Measurements from ENCODE around the gene THRA.
A peak's percentile ranks its signal among the peaks of the same experiment; 100 is the strongest.

The THRA gene

DNA sequence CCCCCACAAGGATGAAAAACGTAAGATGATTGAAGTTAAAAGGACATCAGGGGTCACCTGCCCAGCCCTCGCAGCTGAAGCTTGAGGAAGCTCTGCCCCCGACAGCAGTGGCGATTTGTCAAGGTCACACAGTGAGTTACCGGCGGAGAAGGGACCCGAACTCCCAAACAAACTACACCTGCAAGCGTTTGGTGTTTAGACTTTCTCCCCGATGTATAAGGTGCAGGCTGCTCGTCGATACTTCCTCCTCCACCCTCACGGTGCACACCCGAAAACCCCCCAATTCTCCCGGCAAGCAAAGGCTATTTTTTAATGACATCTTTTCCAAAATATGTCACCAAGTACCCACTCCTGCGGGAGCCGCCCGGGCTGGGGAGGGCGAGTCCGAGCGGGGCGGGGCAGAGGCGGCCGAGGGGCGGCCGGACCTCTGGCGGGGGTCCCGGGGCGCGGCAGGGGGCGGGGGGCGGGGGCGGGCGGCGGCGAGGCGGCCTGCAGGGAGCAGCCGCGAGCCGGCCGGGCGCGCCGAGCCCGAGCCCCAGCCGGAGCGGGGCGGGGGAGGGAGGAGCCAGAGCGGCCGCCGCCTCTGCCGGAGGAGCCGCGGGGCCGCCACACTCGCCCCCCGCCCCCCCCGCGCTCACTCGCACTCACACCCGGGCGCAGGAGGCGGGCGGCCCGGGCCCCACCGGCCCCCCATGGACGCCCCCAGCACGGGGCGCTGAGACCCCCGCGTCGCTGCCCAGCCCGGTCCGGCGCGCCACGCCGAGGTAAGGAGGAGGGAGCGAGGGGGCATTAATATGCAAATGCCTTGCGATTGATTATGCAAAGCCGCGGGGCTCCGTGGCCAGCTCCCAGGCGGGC, at the start of gene THRA:
Gene THRA (plus strand): TSS at position 637 of the 858 bp plus-strand sequence. CDS start 11,524 bp downstream, outside the sequence.
- in situ Hi-C loops (cut with HindIII; ENCODE audit: low pct_unique_long_range_greater_than_20kb, low sequenced_read_pairs), result no loop called here
- no peak for TF ChIP-seq JUND (IDR thresholded peaks at IDR 0.05; ENCODE audit: low read depth)
- DNase-seq (ENCODE audit: low read depth in 1 of 2, low spot score in 1 of 2), result peak; percentile 69 to 77

DNA sequence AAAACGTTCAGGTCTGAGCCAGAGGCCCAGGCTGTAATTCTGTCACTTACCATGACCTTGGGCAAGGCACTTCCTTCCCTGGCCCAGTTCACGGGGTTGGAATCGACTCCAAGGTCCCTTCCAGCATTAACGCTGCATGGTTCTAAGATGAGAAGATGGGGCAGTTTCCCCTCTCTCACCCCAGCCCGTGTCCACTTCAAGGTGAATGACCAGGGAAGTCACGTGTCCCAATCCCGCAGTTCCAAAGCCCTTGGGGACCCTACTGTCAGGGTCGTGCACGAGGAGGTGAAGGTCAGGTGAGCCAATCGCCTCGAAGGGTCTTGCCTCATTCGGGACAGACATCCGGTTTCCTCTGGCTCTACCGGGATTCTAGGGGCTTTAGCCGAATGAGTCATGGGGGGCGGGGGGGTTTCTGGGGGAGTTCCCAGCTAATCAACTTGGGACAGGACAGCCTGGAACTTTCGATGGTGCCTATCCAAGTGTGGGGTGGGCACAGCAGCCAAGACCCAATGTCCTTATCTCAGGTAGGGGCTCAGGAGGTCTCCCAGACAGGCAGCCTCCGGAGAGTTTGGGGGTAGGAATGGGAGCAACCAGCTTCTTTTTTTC, 48.3 kb upstream of the THRA start:
- in situ Hi-C loops (cut with HindIII; ENCODE audit: low pct_unique_long_range_greater_than_20kb, low sequenced_read_pairs), result no loop called here
- no peak for DNase-seq (ENCODE audit: low read depth in 1 of 2, low spot score in 1 of 2)
- TF ChIP-seq JUND (IDR thresholded peaks at IDR 0.05; ENCODE audit: low read depth), result no peak

DNA sequence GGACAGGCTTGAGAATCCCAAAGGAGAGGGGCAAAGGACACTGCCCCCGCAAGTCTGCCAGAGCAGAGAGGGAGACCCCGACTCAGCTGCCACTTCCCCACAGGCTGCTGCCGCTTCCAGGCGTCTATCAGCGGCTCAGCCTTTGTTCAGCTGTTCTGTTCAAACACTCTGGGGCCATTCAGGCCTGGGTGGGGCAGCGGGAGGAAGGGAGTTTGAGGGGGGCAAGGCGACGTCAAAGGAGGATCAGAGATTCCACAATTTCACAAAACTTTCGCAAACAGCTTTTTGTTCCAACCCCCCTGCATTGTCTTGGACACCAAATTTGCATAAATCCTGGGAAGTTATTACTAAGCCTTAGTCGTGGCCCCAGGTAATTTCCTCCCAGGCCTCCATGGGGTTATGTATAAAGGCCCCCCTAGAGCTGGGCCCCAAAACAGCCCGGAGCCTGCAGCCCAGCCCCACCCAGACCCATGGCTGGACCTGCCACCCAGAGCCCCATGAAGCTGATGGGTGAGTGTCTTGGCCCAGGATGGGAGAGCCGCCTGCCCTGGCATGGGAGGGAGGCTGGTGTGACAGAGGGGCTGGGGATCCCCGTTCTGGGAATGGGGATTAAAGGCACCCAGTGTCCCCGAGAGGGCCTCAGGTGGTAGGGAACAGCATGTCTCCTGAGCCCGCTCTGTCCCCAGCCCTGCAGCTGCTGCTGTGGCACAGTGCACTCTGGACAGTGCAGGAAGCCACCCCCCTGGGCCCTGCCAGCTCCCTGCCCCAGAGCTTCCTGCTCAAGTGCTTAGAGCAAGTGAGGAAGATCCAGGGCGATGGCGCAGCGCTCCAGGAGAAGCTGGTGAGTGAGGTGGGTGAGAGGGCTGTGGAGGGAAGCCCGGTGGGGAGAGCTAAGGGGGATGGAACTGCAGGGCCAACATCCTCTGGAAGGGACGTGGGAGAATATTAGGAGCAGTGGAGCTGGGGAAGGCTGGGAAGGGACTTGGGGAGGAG, 47.5 kb upstream of the THRA start, which contains the start of gene CSF3:
Gene CSF3 (plus strand): TSS at position 436 of the 993 bp plus-strand sequence. CDS start 35 bp downstream, at position 471.
- in situ Hi-C loops (cut with HindIII; ENCODE audit: low pct_unique_long_range_greater_than_20kb, low sequenced_read_pairs), result no loop called here
- no peak for TF ChIP-seq JUND (IDR thresholded peaks at IDR 0.05; ENCODE audit: low read depth)
- DNase-seq (ENCODE audit: low read depth in 1 of 2, low spot score in 1 of 2), result no peak

DNA sequence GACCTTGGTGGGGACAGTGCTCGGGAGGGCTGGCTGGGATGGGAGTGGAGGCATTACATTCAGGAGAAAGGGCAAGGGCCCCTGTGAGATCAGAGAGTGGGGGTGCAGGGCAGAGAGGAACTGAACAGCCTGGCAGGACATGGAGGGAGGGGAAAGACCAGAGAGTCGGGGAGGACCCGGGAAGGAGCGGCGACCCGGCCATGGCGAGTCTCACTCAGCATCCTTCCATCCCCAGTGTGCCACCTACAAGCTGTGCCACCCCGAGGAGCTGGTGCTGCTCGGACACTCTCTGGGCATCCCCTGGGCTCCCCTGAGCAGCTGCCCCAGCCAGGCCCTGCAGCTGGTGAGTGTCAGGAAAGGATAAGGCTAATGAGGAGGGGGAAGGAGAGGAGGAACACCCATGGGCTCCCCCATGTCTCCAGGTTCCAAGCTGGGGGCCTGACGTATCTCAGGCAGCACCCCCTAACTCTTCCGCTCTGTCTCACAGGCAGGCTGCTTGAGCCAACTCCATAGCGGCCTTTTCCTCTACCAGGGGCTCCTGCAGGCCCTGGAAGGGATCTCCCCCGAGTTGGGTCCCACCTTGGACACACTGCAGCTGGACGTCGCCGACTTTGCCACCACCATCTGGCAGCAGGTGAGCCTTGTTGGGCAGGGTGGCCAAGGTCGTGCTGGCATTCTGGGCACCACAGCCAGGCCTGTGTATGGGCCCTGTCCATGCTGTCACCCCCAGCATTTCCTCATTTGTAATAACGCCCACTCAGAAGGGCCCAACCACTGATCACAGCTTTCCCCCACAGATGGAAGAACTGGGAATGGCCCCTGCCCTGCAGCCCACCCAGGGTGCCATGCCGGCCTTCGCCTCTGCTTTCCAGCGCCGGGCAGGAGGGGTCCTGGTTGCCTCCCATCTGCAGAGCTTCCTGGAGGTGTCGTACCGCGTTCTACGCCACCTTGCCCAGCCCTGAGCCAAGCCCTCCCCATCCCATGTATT, 46.5 kb upstream of the THRA start:
- in situ Hi-C loops (cut with HindIII; ENCODE audit: low pct_unique_long_range_greater_than_20kb, low sequenced_read_pairs), result no loop called here
- no peak for DNase-seq (ENCODE audit: low read depth in 1 of 2, low spot score in 1 of 2)
- no peak for TF ChIP-seq JUND (IDR thresholded peaks at IDR 0.05; ENCODE audit: low read depth)

DNA sequence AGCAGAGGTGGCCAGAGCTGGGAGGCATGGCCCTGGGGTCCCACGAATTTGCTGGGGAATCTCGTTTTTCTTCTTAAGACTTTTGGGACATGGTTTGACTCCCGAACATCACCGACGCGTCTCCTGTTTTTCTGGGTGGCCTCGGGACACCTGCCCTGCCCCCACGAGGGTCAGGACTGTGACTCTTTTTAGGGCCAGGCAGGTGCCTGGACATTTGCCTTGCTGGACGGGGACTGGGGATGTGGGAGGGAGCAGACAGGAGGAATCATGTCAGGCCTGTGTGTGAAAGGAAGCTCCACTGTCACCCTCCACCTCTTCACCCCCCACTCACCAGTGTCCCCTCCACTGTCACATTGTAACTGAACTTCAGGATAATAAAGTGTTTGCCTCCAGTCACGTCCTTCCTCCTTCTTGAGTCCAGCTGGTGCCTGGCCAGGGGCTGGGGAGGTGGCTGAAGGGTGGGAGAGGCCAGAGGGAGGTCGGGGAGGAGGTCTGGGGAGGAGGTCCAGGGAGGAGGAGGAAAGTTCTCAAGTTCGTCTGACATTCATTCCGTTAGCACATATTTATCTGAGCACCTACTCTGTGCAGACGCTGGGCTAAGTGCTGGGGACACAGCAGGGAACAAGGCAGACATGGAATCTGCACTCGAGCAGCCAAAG, 45.2 kb upstream of the THRA start:
- DNase-seq (ENCODE audit: low read depth in 1 of 2, low spot score in 1 of 2), result peak in 1 of 2 experiments; percentile 22
- TF ChIP-seq JUND (IDR thresholded peaks at IDR 0.05; ENCODE audit: low read depth), result no peak
- in situ Hi-C loops (cut with HindIII; ENCODE audit: low pct_unique_long_range_greater_than_20kb, low sequenced_read_pairs), result no loop called here

DNA sequence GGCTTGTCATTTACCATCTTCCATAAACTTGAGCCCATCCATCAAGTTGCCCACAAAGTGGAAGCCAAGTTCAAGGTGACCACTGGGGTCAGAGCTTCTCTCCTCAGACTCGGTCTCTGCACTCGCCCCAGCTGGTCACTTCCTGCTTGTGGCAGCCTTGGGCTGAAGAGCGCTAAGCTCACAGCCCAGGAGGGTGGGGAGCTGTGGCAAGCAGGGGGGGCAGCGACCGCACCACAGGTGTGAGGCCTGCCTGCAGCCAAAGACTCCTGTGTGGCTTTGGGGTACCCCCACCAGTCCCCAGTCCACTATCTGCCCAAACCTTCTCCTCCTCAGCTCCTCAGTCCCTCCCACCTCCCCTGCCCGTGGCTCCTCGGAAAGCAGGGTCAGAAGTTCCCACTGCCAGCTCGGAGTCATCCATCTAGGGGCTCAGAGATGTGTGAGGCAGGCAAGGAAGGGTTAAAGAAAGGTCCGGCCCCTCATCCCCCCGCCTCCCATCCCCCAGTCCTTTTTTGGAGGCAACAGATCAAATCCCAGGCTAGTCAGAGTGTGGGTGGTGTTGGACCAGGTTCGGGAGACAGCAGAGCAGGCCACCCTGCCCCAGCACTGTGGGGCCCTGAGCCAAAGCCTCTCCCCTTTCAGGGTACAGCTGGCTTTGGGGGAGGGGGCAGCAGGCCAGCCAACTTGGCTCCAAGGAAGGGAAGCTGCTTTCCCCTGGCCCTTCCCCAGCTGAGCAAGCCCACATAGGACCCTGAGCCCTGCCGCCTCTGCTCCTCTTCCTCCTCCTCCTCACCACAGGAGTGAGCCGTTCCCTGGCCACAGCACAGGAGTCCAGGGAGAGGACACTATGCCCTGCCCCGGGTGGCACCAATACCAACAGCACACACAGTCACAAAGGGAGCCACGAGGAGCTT, 44.3 kb upstream of the THRA start:
- no peak for TF ChIP-seq JUND (IDR thresholded peaks at IDR 0.05; ENCODE audit: low read depth)
- in situ Hi-C loops (cut with HindIII; ENCODE audit: low pct_unique_long_range_greater_than_20kb, low sequenced_read_pairs), result no loop called here
- peak; percentile 7 to 63 for DNase-seq (ENCODE audit: low read depth in 1 of 2, low spot score in 1 of 2)

DNA sequence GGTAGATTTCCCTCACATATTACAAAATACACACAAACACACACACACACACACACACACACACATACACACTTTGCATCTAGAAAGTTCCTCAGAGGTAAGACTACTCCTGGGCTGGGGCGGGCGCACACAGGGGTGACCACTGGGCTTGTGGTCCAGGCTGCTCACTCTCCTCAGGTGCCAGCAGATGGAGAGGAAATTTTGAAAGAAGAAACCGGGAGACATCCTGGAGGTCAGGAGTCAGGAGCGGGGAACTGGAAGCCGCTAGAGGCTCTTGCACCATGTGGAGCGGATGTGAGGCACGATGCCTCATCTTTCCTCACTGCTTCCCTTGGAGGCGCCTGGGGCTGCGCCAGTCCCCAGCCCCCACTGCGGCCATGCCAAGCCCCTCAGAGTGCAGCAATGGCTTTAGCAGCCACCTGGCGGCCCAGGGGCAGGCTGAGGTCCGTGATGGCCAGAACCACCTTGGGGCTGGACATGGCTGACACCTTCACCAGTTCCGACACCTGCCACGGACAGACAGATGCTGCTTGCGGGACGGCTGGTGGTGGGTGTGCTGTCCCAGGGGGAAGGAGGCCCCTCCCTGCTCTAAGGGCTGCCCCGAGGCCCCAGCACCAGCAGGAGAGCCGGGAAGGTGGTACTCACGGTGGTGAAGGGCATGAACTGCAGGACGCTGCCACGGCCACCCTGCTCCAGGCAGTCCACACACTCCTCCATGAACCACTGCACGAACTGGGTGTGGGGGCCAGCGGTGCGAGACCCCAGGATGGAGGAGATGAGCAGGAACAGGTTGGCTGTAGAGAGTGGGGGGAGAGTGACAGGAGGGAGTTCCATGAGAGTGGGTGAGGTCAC, 43.4 kb upstream of the THRA start:
- in situ Hi-C loops (cut with HindIII; ENCODE audit: low pct_unique_long_range_greater_than_20kb, low sequenced_read_pairs), result no loop called here
- peak in 1 of 2 experiments; percentile 3 for DNase-seq (ENCODE audit: low read depth in 1 of 2, low spot score in 1 of 2)
- TF ChIP-seq JUND (IDR thresholded peaks at IDR 0.05; ENCODE audit: low read depth), result no peak

DNA sequence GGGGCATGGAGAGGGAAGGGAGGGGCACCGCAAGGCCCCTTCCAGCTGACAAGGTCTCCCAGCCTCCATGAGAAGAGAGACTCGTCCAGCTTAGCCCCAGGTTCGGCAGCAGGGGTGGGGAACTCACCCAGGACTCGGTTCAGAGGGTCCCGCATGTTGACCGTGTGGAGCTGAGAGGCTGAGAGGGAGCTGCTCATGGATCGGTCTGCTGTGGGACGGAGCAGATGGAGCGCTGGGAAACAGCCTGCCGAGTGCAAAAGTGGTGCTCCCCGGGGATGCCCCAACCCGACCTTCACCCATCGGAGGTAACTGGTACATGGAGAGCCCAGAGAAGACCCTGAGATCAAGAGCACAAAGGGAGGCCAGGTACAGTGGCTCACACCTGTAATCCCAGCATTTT, 42.6 kb upstream of the THRA start:
- TF ChIP-seq JUND (IDR thresholded peaks at IDR 0.05; ENCODE audit: low read depth), result no peak

DNA sequence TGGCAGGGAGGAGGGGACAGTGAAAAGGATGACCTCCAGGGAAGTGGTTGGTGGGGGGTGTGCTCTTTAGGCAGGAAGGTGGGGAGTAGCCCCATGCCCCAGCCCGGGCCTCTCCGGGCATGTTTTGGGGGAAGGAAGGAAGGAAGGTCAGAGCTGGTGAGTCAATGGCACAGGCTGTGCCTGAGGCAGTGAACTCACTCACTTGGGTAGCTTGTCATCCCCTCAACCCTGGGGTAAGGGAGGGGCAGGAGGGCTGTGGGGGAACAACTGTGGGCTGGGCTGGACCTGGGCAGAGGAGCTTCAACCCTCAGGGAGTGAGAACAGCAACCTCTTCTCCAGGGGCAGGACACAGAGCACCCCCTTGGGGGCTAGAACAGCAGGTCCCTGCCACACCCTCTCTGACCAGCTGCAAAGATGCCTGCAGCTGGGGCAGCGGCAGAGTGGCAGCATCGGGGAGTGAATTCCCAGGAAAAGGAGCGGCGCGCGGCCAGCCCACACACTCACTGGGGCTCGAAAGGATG, 41.3 kb upstream of the THRA start:
- in situ Hi-C loops (cut with HindIII; ENCODE audit: low pct_unique_long_range_greater_than_20kb, low sequenced_read_pairs), result no loop called here
- DNase-seq (ENCODE audit: low read depth in 1 of 2, low spot score in 1 of 2), result no peak
- no peak for TF ChIP-seq JUND (IDR thresholded peaks at IDR 0.05; ENCODE audit: low read depth)

More for the DNA sequence above, 42.6 kb upstream of the THRA start:
- no peak for DNase-seq (ENCODE audit: low read depth in 1 of 2, low spot score in 1 of 2)
- in situ Hi-C loops (cut with HindIII; ENCODE audit: low pct_unique_long_range_greater_than_20kb, low sequenced_read_pairs), result no loop called here
